Panc1 (cell line): ENCODE results near the gene RNASE11. TPM values are rescaled to one million over a fixed set of nuclear protein-coding genes. Genes with fewer than 3 reads are reported as not detected.

Experiments used
- ATAC-seq: fragments of 200-7000 bp; cut with Tn5 transposase; 2 replicates; pipeline ENCODE4 v1.9.1; 2020; ENCODE audit warnings: mild to moderate bottlenecking, moderate library complexity
- BruUV-seq: library from RNA; stranded (reverse); fragments of 400-500 nt; replicated peaks from 2 replicates; lab custom pipeline; 2021; lab: Mats Ljungman, UMichigan
- CTCF ChIA-PET: fragments of 300-600 bp; sonication (Branson Sonifier 250); formaldehyde crosslinking; loops from one replicate; lab custom pipeline; 2022; ENCODE audit warnings: antibody characterized with exemption; lab: Charles Lee
- POLR2A ChIA-PET: fragments of 300-600 bp; sonication (Branson Sonifier 250); formaldehyde crosslinking; loops from one replicate; lab custom pipeline; 2022; ENCODE audit warnings: antibody characterized with exemption; lab: Charles Lee
- DNase-seq: peaks from one replicate; pipeline ENCODE4 v3.0.0-alpha.2; 2010; ENCODE audit warnings: low read depth, low spot score
- H3K27ac ChIP-seq: 2 replicates; pipeline ENCODE4 v1.5.1; 2011; ENCODE audit warnings: mild to moderate bottlenecking, low read length, inconsistent platforms
- H3K27me3 ChIP-seq: fragments of 200-500 bp; sonication (Bioruptor generic); 2 replicates; pipeline ENCODE4 v1.6.0; 2014; ENCODE audit warnings: low read length, inconsistent platforms; ENCODE audit not compliant: control insufficient read depth, insufficient read depth
- H3K36me3 ChIP-seq: fragments of 200-500 bp; sonication (Bioruptor generic); 2 replicates; pipeline ENCODE4 v1.5.1; 2014; ENCODE audit warnings: inconsistent platforms, mild to moderate bottlenecking, low read length, moderate library complexity; ENCODE audit not compliant: control insufficient read depth, insufficient read depth
- H3K4me1 ChIP-seq: 2 replicates; pipeline ENCODE4 v1.5.1; 2011; ENCODE audit warnings: inconsistent platforms, mild to moderate bottlenecking, low read length, moderate library complexity; ENCODE audit not compliant: control insufficient read depth, insufficient read depth
- H3K4me3 ChIP-seq, 2 experiments: 2 replicates each; pipeline ENCODE4 v1.5.1; 2011 to 2012; ENCODE audit warnings: low read depth in 2 of 2, low read length in 2 of 2, mild to moderate bottlenecking in 2 of 2, inconsistent platforms in 1 of 2, moderate library complexity in 1 of 2
- H3K9me3 ChIP-seq: fragments of 200-500 bp; sonication (Bioruptor generic); 2 replicates; pipeline ENCODE4 v1.5.1; 2014; ENCODE audit warnings: low read depth, mild to moderate bottlenecking, inconsistent platforms, low read length, moderate library complexity; ENCODE audit not compliant: control insufficient read depth, insufficient read depth
- CTCF ChIP-seq: fragments of 450-650 bp; IDR thresholded peaks from 2 replicates; pipeline ENCODE4 v1.5.1; 2017; ENCODE audit warnings: mild to moderate bottlenecking
- POLR2AphosphoS5 ChIP-seq: IDR thresholded peaks from 2 replicates; pipeline ENCODE4 v1.6.1; 2012; ENCODE audit warnings: mild to moderate bottlenecking, low read depth, low read length, moderate library complexity
- REST ChIP-seq, 2 experiments: IDR thresholded peaks; 2 replicates each; pipeline ENCODE4 v1.6.1; 2011 to 2012; ENCODE audit warnings: low read depth in 2 of 2, control low read depth in 1 of 2, low read length in 1 of 2, mild to moderate bottlenecking in 1 of 2, moderate library complexity in 1 of 2; ENCODE audit not compliant: insufficient read depth in 1 of 2
- SIN3A ChIP-seq: IDR thresholded peaks from 2 replicates; pipeline ENCODE4 v1.6.1; 2012; ENCODE audit warnings: low read depth, mild to moderate bottlenecking, low read length, moderate library complexity, borderline replicate concordance; ENCODE audit not compliant: insufficient read depth
- TCF7L2 ChIP-seq: IDR thresholded peaks from 2 replicates; pipeline ENCODE4 v1.6.1; 2011; ENCODE audit warnings: mild to moderate bottlenecking, low read depth, low read length, inconsistent platforms
- in situ Hi-C: cut with HindIII; loops from 2 replicates; pipeline ENCODE4 v1.10.0; 2016; ENCODE audit warnings: low sequenced_read_pairs, low pct_unique_long_range_greater_than_20kb
- intact Hi-C: fragments of 100-400 bp; cut with micrococcal nuclease; formaldehyde crosslinking; loops from one replicate; pipeline ENCODE4 v1.10.0; 2022; ENCODE audit not compliant: unreplicated experiment
- total RNA-seq: library from RNA; stranded (reverse); gene quantifications from one replicate; pipeline ENCODE4 v1.2.1, GENCODE V29; 2021; ENCODE audit not compliant: unreplicated experiment

The RNASE11 gene
- total RNA-seq, 1 experiment from 2014 or later = not detected

- DNase-seq (no peak), ATAC-seq (peak; percentile 24)
- Histone ChIP-seq H3K36me3 (no peaks in the 10 kb centered on the region), H3K27ac (peak overlapping the region; percentile 18; the same call in 1 of the 2 replicates), H3K27me3 (peaks cover 2% of the 10 kb centered on the region; the same call in 1 of the 2 replicates), H3K4me1 (peaks cover 5% of the 10 kb centered on the region), H3K9me3 (no peaks in the 10 kb centered on the region), H3K4me3 (peak overlapping the region; percentile 56 to 86)
- ChIA-PET CTCF (no interaction called here), POLR2A (no interaction called here)
- TF ChIP-seq SIN3A (no peak), CTCF (no peak), REST (IDR thresholded peaks at IDR 0.05; ENCODE audit: insufficient read depth in 1 of 2, low read depth in 2 of 2, low read length in 1 of 2) (no peak)
- intact Hi-C loops = loop anchor here (2.0 kb wide), 1 partner anchor 52 kb away; the partner anchor contains the start of gene RNASE4
- no TSS peak for BruUV-seq
- in situ Hi-C loops = no loop called here
Observed at GRCh38 chr14:20632448-20632830, 44.6 kb upstream of the RNASE11 start.

GRCh38 chr14:20631880-20632389, 44.1 kb upstream of the RNASE11 start:
- TF ChIP-seq REST (IDR thresholded peaks at IDR 0.05; ENCODE audit: insufficient read depth in 1 of 2, low read depth in 2 of 2, low read length in 1 of 2) (peak; percentile 81 to 90), CTCF (no peak), TCF7L2 (no peak), SIN3A (no peak), POLR2AphosphoS5 (no peak)
- 0 out of 2 replicates have a peak, but pooled peaks have one; percentile 24 for ATAC-seq
- in situ Hi-C loops (no loop called here), intact Hi-C loops (loop anchor here (2.0 kb wide), 1 partner anchor 53 kb away; the partner anchor contains the start of gene RNASE4)
- Histone ChIP-seq H3K36me3 (no peaks in the 10 kb centered on the region), H3K27me3 (peaks cover 2% of the 10 kb centered on the region; the same call in 1 of the 2 replicates), H3K4me3 (peak overlapping the region; percentile 56 to 86), H3K27ac (no peak overlapping the region), H3K9me3 (no peaks in the 10 kb centered on the region), H3K4me1 (peaks cover 8% of the 10 kb centered on the region)
- ChIA-PET POLR2A (no interaction called here), CTCF (no interaction called here)
- no TSS peak for BruUV-seq
- no peak for DNase-seq
